Gastrocnemius medialis (tissue), 4 donors: ENCODE data around the gene ARHGAP32.

Source experiments
- CTCF ChIP-seq, 5 experiments: fragments of 450-650 bp in 3 of 5; fragments of 200-600 bp in 2 of 5; sonication (generic) in 2 of 5; IDR thresholded peaks in 4 of 5; conservative IDR thresholded peaks in 1 of 5; 1 replicate in 4 of 5; 2 replicates in 1 of 5; pipeline ENCODE4 v1.5.1; 2016 to 2019; ENCODE audit warnings: antibody characterized with exemption in 5 of 5, mild to moderate bottlenecking in 3 of 5, moderate library complexity in 3 of 5
- POLR2A ChIP-seq, 2 donors: fragments of 450-650 bp; IDR thresholded peaks; one replicate each; pipeline ENCODE4 v1.6.1; 2017; ENCODE audit warnings: antibody characterized with exemption in 2 of 2, mild to moderate bottlenecking in 2 of 2, moderate library complexity in 2 of 2

GRCh38 chr11:128927683-128928336 is 264.3 kb downstream of the ARHGAP32 start:
- TF ChIP-seq CTCF (IDR thresholded peaks at IDR 0.05 in 4 of 5, conservative IDR thresholded peaks at IDR 0.05 in 1 of 5) (no peak), POLR2A (IDR thresholded peaks at IDR 0.05) (no peak)
